ENCODE results near the gene MBLAC1. TPM values are rescaled to one million over a fixed set of nuclear protein-coding genes. Genes with fewer than 3 reads are reported as not detected.
A peak's percentile ranks its signal among the peaks of the same experiment; 100 is the strongest.

MBLAC1 gene
- total RNA-seq, 3 donors from 2014 or later = 2.5 to 4.9 (median 3.2) TPM

DNA sequence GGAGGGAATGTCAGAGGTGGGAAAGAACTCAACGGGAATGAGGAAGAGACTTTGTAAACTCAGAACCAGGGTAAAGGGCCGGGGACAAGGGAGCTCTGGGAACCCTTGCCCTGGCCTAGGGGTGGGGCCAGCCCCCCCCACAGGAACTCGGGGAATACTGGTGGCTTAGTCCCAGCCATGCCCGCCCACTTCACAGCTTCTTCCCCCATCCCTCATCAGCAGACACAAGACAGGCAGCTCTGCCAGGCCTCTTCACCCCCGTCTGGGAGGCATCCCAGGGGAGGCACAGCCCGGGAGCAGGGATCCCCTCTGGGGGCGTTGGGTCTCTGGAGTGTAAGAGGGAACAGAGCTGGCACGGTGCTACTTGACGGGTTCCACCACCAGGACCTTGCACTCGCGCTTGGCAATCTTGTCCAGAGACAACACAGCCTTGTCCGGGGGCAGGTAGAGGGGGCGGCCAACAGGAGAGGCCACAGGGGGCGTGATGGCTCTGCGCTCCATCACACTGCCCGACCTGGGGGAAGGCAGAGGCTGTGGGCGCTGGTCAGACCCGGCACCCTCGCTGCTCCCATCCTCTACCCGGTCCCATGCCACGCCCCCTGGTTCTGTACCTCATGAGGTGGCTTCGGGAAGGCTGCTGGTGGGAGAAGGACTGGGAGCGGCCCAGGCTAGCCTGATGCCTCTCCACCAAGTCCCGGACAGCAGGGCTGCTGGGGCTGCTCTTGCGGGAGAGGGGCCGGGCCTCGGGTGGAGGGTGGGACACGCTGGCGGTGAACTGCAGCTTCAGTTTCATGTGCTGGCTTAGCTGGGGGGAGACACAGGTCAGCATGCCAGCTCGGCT, 28.1 kb downstream of the MBLAC1 start:
- no peaks in the 10 kb centered on the region for H3K36me3 ChIP-seq (ENCODE audit: low read depth)
- no peak overlapping the region for H3K4me3 ChIP-seq
- intact Hi-C loops (cut with DNase I, micrococcal nuclease) = no loop called here
- ATAC-seq (peak; percentile 56), DNase-seq (peak; percentile 82 to 86 (median 83))
- H3K4me1 ChIP-seq (ENCODE audit: low read depth) = peaks cover 75% of the 10 kb centered on the region
- no peaks in the 10 kb centered on the region for H3K9me3 ChIP-seq
- TF ChIP-seq, protein P1, sequence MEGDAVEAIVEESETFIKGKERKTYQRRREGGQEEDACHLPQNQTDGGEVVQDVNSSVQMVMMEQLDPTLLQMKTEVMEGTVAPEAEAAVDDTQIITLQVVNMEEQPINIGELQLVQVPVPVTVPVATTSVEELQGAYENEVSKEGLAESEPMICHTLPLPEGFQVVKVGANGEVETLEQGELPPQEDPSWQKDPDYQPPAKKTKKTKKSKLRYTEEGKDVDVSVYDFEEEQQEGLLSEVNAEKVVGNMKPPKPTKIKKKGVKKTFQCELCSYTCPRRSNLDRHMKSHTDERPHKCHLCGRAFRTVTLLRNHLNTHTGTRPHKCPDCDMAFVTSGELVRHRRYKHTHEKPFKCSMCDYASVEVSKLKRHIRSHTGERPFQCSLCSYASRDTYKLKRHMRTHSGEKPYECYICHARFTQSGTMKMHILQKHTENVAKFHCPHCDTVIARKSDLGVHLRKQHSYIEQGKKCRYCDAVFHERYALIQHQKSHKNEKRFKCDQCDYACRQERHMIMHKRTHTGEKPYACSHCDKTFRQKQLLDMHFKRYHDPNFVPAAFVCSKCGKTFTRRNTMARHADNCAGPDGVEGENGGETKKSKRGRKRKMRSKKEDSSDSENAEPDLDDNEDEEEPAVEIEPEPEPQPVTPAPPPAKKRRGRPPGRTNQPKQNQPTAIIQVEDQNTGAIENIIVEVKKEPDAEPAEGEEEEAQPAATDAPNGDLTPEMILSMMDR (IDR thresholded peaks at IDR 0.05) = no peak

DNA sequence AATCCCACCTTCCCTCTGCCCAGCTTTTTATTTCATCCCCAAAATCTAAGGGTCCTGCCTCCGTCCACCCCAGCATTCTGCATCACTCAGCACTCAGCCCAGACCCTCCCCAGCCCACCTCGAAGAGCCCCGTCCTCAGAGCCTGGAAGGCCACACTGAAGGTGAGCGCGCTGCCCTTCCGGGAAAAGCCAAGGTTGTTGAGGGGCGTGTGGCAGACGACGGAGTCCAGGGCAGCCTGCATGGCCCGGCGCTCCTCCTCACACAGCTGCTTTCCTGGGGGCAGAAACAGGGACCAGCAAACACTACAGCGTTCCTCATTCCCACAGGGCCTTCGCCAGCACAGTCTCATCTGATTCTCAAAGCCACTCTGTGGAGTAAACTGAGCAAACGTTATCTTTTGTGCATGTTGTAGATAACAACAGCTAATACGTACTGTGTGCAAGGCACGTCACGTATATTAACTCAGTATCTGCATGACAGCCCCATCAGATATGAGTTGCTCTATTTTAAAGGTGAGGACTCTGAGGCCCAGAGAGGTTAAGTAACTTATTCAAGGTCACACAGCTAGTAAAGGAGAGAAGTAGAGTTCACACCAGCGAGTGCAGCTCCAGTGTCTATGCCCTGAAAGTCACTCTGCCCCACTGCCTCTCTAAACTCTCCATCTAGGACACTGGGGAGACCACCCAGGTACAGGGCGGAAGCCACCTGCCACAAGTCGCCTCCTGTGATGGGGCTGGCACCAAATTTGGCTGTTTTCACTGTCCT, 29.0 kb downstream of the MBLAC1 start:
- intact Hi-C loops (cut with DNase I, micrococcal nuclease) = no loop called here
- TF ChIP-seq, protein P1 (IDR thresholded peaks at IDR 0.05) = no peak
- Histone ChIP-seq H3K4me3 (no peak overlapping the region), H3K9me3 (no peaks in the 10 kb centered on the region), H3K36me3 (ENCODE audit: low read depth) (no peaks in the 10 kb centered on the region), H3K4me1 (ENCODE audit: low read depth) (peaks cover 66% of the 10 kb centered on the region)
- ATAC-seq = no peak
- DNase-seq = peak in 1 of 3 donors; percentile 58

DNA sequence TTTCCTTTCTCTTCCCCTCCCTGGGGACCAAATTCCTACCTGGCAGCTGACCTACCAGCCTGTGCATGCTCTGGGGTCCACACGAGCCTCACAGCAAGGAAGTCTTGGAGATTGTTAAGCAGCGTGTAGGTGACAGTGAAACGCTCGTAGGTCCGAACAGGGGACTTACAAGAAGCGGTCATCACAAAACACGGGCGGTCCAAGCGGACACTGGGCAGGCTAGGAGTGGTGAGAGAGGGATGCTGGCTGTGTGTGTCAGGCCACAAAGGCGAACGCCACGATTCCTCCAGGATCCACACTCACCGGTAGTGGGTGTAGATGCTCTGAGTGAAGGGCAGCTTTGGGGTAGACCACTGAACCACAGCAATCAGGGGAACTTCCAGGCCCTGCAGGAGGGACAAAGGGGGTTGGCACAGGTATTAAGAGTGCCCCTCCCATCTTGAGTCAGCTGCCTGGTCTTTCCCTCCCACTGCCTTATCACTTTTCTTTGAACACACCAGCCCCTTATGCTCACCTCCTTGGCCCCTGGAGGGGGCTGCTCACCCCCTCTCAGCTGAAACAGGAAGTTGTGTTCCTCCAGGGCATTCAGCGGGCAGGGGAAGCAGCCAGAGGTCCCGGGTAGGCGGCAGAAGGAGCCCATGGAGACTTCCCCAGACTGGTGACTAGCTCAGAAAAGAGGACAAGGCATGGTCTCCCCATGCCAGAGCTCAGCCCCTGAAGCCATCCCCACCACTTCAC, 29.7 kb downstream of the MBLAC1 start:
- peak in 1 of 3 donors; percentile 55 for DNase-seq
- ATAC-seq = no peak
- no peaks in the 10 kb centered on the region for H3K9me3 ChIP-seq
- no peak overlapping the region for H3K4me3 ChIP-seq
- TF ChIP-seq, protein P1 (IDR thresholded peaks at IDR 0.05) = no peak
- H3K4me1 ChIP-seq (ENCODE audit: low read depth) = peaks cover 63% of the 10 kb centered on the region
- intact Hi-C loops (cut with DNase I, micrococcal nuclease) = no loop called here
- no peaks in the 10 kb centered on the region for H3K36me3 ChIP-seq (ENCODE audit: low read depth)

DNA sequence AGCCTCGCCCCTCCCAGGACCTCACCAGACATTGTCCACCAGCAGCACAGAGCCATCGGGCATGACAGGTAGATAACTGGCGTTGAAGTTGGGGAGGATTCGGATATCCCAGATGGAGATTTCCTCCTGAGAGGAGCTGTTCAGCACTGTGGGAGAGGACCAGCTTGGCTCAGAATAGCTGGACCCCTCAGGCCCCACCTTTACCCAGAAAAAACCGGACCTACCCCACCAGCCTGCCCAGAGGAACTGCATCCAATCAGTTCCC, 30.2 kb downstream of the MBLAC1 start:
- Histone ChIP-seq H3K4me1 (ENCODE audit: low read depth) (peaks cover 58% of the 10 kb centered on the region), H3K36me3 (ENCODE audit: low read depth) (no peaks in the 10 kb centered on the region), H3K9me3 (no peaks in the 10 kb centered on the region), H3K4me3 (no peak overlapping the region)
- intact Hi-C loops (cut with DNase I, micrococcal nuclease) = no loop called here
- TF ChIP-seq, protein P1 (IDR thresholded peaks at IDR 0.05) = no peak
- ATAC-seq (no peak), DNase-seq (no peak)

DNA sequence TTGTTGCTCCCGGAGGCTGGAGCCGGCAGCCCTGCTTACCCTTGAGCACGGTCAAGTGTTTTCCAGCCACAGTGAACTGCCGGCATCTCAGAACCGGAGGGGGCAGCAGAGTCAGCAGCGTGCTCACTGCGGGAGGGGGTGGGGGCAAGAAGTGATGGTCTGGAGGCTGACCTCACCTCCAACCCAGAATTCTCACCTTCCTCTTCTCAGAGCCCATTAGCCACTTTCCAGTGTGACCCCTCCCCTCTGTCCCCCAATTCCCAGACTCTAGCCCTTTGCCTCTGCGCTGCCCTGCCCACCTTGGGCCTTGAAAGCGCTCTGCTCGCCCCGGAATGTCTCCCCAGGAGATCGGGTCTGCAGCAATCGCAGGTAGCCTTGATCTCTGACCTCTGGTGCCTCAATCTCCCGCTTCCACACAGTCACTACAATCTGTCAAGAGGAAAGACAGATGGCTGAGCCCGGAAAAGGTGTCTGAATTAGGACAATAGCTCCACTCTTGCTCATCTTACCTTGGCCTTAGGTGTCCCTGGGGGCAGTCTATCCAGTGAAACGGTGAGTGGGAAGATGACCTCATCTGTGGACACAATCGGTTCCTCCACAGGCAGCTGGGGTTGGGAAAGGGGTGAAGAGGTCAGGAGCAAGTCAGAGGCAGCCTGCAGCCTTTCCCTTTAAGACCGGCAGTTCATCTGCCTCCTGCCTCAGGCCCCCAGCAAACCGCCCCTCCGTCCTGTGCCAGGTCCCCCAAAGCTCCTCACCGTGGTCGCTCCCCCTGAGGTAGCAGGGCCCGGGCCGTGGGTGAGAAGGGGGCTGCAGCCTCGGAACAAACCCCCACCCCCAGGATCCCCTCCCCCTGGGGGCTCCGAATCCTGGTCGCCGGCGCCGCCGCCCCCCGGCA, 30.8 kb downstream of the MBLAC1 start:
- TF ChIP-seq, protein P1 (IDR thresholded peaks at IDR 0.05) = no peak
- H3K9me3 ChIP-seq = no peaks in the 10 kb centered on the region
- peak; percentile 37 for ATAC-seq
- H3K36me3 ChIP-seq (ENCODE audit: low read depth) = no peaks in the 10 kb centered on the region
- peak in 2 of 3 donors; percentile 54 to 72 for DNase-seq
- peak overlapping the region; percentile 75 for H3K4me3 ChIP-seq
- peaks cover 53% of the 10 kb centered on the region for H3K4me1 ChIP-seq (ENCODE audit: low read depth)
- intact Hi-C loops (cut with DNase I, micrococcal nuclease) = no loop called here

Measured in mucosa of descending colon (tissue), 3 donors.